OCI-LY1 (cell line): Measurements from ENCODE around the gene GP1BB.

Source experiments
- EZH2 ChIP-seq: fragments of 200-600 bp; sonication (generic), shearing (Covaris generic); IDR thresholded peaks from 2 replicates; pipeline ENCODE4 v1.8.0; 2017; ENCODE audit warnings: borderline replicate concordance, mixed run types, mild to moderate bottlenecking, antibody characterized with exemption, low read length, moderate library complexity, mixed read lengths
- TF ChIP-seq, protein P1 (sequence below): fragments of 200-600 bp; sonication (generic), shearing (Covaris generic); IDR thresholded peaks from 2 replicates; pipeline ENCODE4 v1.5.1; 2017; ENCODE audit warnings: mild to moderate bottlenecking, antibody characterized with exemption, low read length, moderate library complexity, mixed read lengths

DNA sequence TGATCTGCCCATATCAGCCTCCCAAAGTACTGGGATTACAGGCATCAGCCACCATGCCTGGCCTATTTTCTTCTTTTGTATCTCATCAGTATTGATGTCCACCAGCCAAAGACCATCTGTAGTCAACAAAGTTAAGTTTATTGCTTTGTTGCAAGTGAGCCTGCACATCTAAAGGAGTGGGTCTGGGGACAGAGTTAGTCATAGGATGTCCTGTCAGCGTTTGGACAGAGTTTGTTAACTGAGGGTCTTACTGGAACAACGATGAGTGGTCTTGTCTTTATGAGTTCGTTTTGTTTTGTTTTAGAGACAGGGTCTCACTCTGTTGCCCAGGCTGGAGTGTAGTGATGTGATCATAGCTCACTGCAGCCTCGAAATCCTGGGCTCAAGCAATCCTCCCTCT lies 49.7 kb upstream of the GP1BB start:
- TF ChIP-seq, protein P1, sequence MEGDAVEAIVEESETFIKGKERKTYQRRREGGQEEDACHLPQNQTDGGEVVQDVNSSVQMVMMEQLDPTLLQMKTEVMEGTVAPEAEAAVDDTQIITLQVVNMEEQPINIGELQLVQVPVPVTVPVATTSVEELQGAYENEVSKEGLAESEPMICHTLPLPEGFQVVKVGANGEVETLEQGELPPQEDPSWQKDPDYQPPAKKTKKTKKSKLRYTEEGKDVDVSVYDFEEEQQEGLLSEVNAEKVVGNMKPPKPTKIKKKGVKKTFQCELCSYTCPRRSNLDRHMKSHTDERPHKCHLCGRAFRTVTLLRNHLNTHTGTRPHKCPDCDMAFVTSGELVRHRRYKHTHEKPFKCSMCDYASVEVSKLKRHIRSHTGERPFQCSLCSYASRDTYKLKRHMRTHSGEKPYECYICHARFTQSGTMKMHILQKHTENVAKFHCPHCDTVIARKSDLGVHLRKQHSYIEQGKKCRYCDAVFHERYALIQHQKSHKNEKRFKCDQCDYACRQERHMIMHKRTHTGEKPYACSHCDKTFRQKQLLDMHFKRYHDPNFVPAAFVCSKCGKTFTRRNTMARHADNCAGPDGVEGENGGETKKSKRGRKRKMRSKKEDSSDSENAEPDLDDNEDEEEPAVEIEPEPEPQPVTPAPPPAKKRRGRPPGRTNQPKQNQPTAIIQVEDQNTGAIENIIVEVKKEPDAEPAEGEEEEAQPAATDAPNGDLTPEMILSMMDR: no peak
- TF ChIP-seq EZH2: no peak
